Measurements from ENCODE around the gene MAPRE2.

The MAPRE2 gene

DNA sequence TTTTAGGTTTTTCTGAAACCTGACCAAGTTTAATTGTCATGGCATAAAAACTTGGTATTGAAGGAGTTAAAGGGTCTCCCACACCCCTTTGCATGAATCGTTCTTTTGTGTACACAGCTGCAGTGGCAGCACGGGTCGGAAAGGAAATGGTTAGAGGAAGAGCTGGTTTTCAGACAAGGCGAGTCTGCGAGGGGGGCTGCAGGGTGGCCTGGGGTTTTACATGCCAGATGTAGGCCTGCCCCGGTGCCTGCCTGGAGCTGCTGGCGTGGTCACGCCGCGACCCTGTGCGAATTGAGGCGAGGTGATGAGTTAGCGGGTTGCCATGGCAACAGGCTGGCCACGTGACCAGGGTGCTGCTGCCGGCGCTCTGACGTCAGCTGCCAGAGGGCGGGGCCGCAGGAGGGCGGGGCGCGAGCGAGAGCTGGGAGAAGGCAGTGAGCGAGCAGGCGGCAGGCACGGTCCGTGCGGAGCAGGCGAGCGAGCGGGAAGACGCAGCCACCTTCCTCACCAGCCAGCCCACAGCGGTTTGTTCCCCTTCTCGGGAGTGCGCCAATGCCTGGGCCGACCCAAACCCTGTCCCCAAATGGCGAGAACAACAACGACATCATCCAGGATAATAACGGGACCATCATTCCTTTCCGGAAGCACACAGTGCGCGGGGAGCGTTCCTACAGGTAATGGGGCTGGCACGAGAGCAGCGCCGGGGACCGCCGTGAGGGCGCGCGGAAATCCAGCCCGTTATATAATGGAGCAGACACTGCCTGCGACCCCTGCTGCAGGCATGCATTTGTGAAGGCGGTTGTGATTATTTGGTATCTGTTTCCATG lies at the start of gene MAPRE2:
TSS of gene MAPRE2 (plus strand) at position 426 of the 827 bp plus-strand sequence. CDS start at position 553, 127 bp downstream.
- DNase-seq (ENCODE audit: insufficient read length, low spot score) (peak; percentile 75), FAIRE-seq (peak; percentile 97)

- no peak for FAIRE-seq
These were observed 49.7 kb upstream of the MAPRE2 start for GRCh38 chr18:34991561-34991960.

DNA sequence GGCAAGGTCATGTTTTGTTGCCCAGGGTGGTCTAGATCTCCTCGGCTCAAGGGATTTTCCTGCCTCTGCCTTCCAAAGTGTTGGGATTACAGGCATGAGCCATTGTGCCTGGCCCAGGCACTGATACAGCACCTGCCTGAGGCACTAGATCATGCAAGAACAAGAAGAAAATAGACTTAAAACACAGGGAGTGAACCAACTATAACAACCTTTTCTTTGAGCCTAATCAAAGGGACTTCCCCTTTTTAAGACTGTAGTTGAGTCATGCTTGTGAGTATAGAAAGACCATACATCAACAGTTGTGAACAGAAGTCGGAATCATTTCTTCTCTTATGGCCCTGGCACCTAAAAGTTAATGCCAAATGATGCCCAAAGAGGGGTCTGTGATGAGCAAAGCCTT lies 47.9 kb upstream of the MAPRE2 start:
- DNase-seq (ENCODE audit: insufficient read length, low spot score) (no peak), FAIRE-seq (no peak)

More at GRCh38 chr18:34991561-34991960, 49.7 kb upstream of the MAPRE2 start:
- no peak for DNase-seq (ENCODE audit: insufficient read length, low spot score)

DNA sequence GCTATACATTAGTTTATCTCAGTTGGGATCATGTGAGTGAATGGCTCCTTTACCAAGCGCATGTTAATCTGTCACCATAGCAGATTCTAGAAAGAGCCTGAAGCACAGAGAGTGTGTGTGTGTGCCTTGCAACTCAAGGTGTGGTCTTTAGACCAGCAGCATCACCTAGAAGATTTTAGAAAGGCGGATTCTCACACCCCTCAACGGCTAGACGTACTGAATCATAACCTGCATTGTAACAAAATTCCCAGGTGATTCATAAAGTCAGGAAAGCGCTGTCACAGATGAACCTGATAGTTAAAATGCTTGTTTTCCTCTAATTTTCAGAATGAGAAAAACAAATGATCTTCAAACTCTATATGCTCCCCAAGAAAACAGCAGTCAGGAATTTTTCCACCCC lies 45.5 kb upstream of the MAPRE2 start:
- FAIRE-seq (no peak), DNase-seq (ENCODE audit: insufficient read length, low spot score) (no peak)

DNA sequence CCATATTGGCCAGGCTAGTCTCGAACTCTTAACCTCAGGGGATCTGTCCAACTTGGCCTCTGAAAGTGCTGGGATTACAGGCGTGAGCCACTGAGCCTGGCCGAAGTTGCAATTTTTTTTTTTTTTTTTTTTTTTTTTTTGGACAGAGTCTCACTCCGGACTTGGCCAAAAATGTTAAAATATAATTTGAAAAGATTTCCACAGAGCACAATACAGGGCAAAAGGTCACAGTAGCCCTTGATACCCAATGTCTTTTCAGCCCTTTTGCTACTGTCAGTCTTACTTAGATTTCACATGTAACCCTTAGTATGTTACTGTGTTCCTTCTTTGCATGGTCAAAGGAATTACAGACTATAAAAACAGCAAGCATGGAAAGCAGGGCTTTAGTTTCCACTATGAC lies 42.6 kb upstream of the MAPRE2 start:
- FAIRE-seq: no peak

DNA sequence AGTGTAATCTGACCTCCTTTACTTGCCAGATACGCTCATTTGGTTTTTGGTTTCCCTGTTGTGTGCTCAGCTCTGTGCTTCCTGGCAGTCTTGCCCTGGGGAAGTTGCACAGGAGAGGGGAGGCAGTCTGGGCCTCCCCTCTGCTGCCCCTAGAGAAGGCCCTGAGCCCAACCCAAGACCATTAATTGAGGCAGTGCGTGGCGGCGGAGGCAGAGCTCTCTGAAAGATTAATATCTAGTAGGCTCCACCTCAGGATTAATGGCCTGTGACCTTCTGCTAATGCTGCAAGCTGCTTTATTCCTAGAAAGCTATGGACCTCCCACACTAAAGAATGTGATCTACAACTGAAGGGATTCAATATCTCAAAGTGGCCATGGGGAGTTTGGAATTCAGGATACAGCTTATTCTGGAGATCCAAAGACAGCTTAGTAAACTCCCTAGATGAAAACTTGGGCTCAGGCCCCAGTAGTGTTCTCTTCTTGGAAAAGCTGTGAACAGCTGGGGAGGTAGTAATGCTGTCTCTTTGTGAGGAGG lies 41.4 kb upstream of the MAPRE2 start:
- DNase-seq (ENCODE audit: insufficient read length, low spot score) (no peak), FAIRE-seq (no peak)

More for the DNA sequence above, 42.6 kb upstream of the MAPRE2 start:
- no peak for DNase-seq (ENCODE audit: insufficient read length, low spot score)

GRCh38 chr18:35000457-35000856 lies 40.8 kb upstream of the MAPRE2 start:
- FAIRE-seq: no peak

DNA sequence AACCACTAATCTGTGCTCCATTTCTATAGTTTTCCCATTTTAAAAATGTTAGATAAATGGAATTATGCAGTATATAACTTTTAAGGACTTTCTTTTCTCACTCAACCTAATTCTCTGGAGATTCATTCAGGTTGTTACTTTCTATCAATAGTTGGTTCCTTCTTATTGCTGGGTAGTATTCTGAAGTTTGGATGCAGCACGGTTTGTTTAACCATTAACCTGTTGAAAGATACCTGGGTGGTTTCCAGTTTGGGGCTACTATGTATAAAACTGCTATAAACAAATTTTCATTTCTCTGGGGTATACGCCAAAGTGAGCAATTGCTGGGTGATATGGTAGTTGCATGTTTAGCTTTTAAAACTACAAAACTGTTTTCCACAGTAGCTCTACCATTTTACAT lies 39.1 kb upstream of the MAPRE2 start:
- FAIRE-seq (no peak), DNase-seq (ENCODE audit: insufficient read length, low spot score) (no peak)

More at GRCh38 chr18:35000457-35000856, 40.8 kb upstream of the MAPRE2 start:
- no peak for DNase-seq (ENCODE audit: insufficient read length, low spot score)

GRCh38 chr18:35005963-35006577 lies 35.1 kb upstream of the MAPRE2 start:
- DNase-seq (ENCODE audit: insufficient read length, low spot score) (peak; percentile 28), FAIRE-seq (peak; percentile 79)

DNA sequence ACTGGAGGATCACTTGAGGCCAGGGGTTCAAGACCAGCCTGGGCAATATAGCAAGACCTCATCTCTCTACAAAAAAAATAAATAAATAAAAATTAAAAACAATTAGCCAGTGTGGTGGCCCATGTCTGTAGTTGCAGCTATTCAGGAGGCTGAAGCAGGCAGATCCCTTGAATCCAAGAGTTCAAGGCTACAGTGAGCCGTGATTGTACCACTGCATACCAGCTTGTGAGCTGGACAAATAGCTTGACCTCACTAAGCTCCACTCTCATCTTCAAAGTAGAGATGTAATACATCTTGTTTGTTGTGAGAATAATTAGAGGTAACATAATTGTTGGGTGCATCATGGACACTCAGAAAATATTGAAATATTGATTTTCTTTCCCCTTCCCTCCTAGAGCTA lies 31.1 kb upstream of the MAPRE2 start:
- DNase-seq (ENCODE audit: insufficient read length, low spot score) (no peak), FAIRE-seq (no peak)

GRCh38 chr18:35010993-35011392 lies 30.2 kb upstream of the MAPRE2 start:
- FAIRE-seq: no peak
- no peak for DNase-seq (ENCODE audit: insufficient read length, low spot score)

DNA sequence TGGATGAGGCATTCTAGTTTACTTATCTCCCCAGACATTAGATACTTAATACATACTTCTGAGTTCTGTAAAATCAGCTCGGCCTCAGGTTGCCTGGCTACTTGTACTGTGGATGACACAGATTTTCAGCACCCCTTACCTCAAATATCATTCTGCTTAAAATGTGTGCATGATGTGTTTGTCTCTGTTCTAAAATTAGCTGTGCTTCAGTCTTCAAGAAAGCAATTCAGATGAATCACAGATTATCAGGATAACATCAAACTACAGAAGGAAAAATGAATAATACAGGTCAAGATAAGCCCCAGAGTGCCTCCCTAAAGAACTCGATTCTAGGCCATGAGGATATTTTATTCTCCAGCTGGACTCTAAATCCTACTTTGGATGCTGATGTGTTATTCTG lies 21.3 kb upstream of the MAPRE2 start:
- DNase-seq (ENCODE audit: insufficient read length, low spot score): no peak
- no peak for FAIRE-seq

- DNase-seq (ENCODE audit: insufficient read length, low spot score): no peak
- no peak for FAIRE-seq
These were observed 18.7 kb upstream of the MAPRE2 start for GRCh38 chr18:35022426-35023001.

- DNase-seq (ENCODE audit: insufficient read length, low spot score) (no peak), FAIRE-seq (no peak)
These were observed 17.0 kb upstream of the MAPRE2 start for GRCh38 chr18:35024196-35024595.

- FAIRE-seq (no peak), DNase-seq (ENCODE audit: insufficient read length, low spot score) (no peak)
These were observed 16.2 kb upstream of the MAPRE2 start for GRCh38 chr18:35024965-35025364.

GRCh38 chr18:35026407-35027061 lies 14.7 kb upstream of the MAPRE2 start:
- FAIRE-seq: no peak

GRCh38 chr18:35027206-35027605 lies 14.0 kb upstream of the MAPRE2 start:
- DNase-seq (ENCODE audit: insufficient read length, low spot score) (no peak), FAIRE-seq (no peak)

More at GRCh38 chr18:35026407-35027061, 14.7 kb upstream of the MAPRE2 start:
- DNase-seq (ENCODE audit: insufficient read length, low spot score): no peak

DNA sequence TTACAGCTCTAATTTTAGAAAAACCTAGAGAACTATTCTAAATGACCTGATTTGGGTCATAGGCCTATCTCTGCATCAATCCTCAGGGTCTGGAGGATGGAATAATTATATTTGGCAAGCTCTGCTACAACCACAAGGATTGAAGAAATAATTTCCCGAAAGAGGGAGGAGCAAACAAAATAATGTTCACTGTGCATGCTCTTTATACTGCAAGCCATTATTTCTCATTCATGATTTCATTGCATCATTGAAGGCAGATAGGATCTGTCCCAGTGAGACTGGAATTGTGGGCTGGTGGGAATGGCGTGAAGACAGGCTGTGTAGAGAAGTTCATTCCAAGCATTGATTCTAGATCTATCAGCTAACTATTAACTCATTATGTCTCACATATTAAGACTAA lies 12.7 kb upstream of the MAPRE2 start:
- no peak for DNase-seq (ENCODE audit: insufficient read length, low spot score)
- FAIRE-seq: no peak

- FAIRE-seq: no peak
- no peak for DNase-seq (ENCODE audit: insufficient read length, low spot score)
These were observed 12.1 kb upstream of the MAPRE2 start for GRCh38 chr18:35029103-35029502.

DNA sequence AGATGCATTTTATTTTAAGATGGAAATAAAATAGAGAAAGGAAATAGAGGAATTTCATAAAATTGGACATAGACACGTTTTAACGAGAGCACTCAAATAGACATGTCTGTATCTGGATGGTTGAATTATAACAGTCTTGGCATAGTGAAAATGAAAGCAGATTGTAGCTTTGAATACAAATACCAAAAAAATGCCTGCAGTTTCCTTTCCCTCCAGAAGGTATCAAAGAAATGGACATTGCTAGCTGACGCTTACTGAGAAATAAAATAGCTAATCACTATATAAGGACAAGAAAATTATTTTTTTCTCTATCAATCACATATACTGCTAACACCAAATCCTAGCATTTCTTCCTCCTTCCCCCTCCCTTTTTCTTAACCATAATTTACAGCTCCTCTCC lies 11.4 kb upstream of the MAPRE2 start:
- DNase-seq (ENCODE audit: insufficient read length, low spot score) (no peak), FAIRE-seq (peak; percentile 95)

All from GM19239 (cell line).